Kidney (tissue), 14 donors: Measurements from ENCODE around the gene HCRT. TPM values are rescaled to one million over a fixed set of nuclear protein-coding genes. Genes with fewer than 3 reads are reported as not detected.

Experiments used
- DNase-seq, 5 donors: peaks; one replicate each; pipeline ENCODE4 v3.0.0-alpha.2; 2013 to 2020
- FAIRE-seq: peaks from 2 replicates; lab custom pipeline; 2012; peaks lifted over from hg19 to GRCh38; lab: Jason Lieb, UNC
- H3K27ac ChIP-seq, 2 donors: one replicate each; pipeline ENCODE4 v1.7.0; 2013; ENCODE audit warnings: low read depth in 2 of 2, low read length in 2 of 2, inconsistent platforms in 1 of 2
- H3K27me3 ChIP-seq: one replicate; pipeline ENCODE4 v1.7.1; 2013; ENCODE audit warnings: low read length, inconsistent platforms; ENCODE audit not compliant: control insufficient read depth, insufficient read depth
- H3K36me3 ChIP-seq, 3 donors: one replicate each; pipeline versions ENCODE4 v1.7.0 to v1.7.1; 2013; ENCODE audit warnings: low read length in 3 of 3, control low read depth in 1 of 3, inconsistent platforms in 1 of 3; ENCODE audit not compliant: insufficient read depth in 3 of 3, control insufficient read depth in 2 of 3
- H3K4me1 ChIP-seq, 3 donors: one replicate each; pipeline versions ENCODE4 v1.7.0 to v1.7.1; 2013; ENCODE audit warnings: low read length in 3 of 3, inconsistent platforms in 1 of 3, low read depth in 1 of 3; ENCODE audit not compliant: control insufficient read depth in 2 of 3, insufficient read depth in 2 of 3
- H3K4me3 ChIP-seq, 3 donors: one replicate each; pipeline versions ENCODE4 v1.7.0 to v1.8.1; 2013; ENCODE audit warnings: low read length in 3 of 3, control low read depth in 1 of 3, inconsistent platforms in 1 of 3
- H3K9ac ChIP-seq, 3 donors: one replicate each; pipeline versions ENCODE4 v1.7.0 to v1.7.1; 2013; ENCODE audit warnings: low read length in 3 of 3, control low read depth in 1 of 3, inconsistent platforms in 1 of 3
- H3K9me3 ChIP-seq, 3 donors: one replicate each; pipeline versions ENCODE4 v1.7.0 to v1.7.1; 2013; ENCODE audit warnings: low read length in 3 of 3, control low read depth in 1 of 3, inconsistent platforms in 1 of 3; ENCODE audit not compliant: control insufficient read depth in 2 of 3, insufficient read depth in 1 of 3
- CTCF ChIP-seq: IDR thresholded peaks from 3 replicates; pipeline ENCODE4 v1.5.1; 2012; ENCODE audit warnings: mild to moderate bottlenecking, moderate library complexity, borderline replicate concordance; ENCODE audit not compliant: insufficient read depth; ENCODE audit errors: extremely low read depth
- intact Hi-C: fragments of 100-400 bp; cut with DNase I; formaldehyde crosslinking; loops from one replicate; pipeline ENCODE4 v1.11.1; 2022
- polyA plus RNA-seq: library from polyadenylated mRNA; stranded (reverse); fragments of 350-450 nt; fragmentation: Illumina TruSeq; extraction: RNeasy Lipid Tissue Mini Kit (QIAGEN cat#74804); gene quantifications from one replicate; pipeline ENCODE4 v1.2.3, GENCODE V29; 2014; ENCODE audit warnings: low read depth, low replicate concordance; ENCODE audit not compliant: insufficient read depth
- total RNA-seq: library from RNA; stranded (reverse); fragmentation: NEBNext Ultra II Directional; extraction: Animal tissue kit (Norgen Biotek cat#: 25700); gene quantifications from one replicate; pipeline ENCODE4 v1.2.1, GENCODE V29; 2021
- donor health status: control.
- donor health status: control.
- donor health status: control.
- donor health status: control.
- donor health status: control.
- donor health status: DM: yes; HTN: yes; CAD: no.
- donor health status: Normal renal cell carcinoma (clear cell type).

The HCRT gene
- total and polyA plus RNA-seq, 2 donors from 2014 or later, result not detected

GRCh38 chr17:42197564-42198156 lies 12.4 kb upstream of the HCRT start:
- H3K27ac ChIP-seq, result no peak overlapping the region
- H3K27me3 ChIP-seq, result no peaks in the 10 kb centered on the region
- no peak for FAIRE-seq
- H3K4me1 ChIP-seq, result peaks cover 0 to 28% (median 26%) of the 10 kb centered on the region in 3 donors
- no peak for TF ChIP-seq CTCF
- H3K9me3 ChIP-seq, result no peaks in the 10 kb centered on the region
- no peak overlapping the region for H3K9ac ChIP-seq
- no peak for DNase-seq
- H3K4me3 ChIP-seq, result no peak overlapping the region
- intact Hi-C loops, result no loop called here
- peaks cover 0 to 4% (median 0%) of the 10 kb centered on the region in 3 donors for H3K36me3 ChIP-seq

- Histone ChIP-seq H3K27me3 (no peaks in the 10 kb centered on the region), H3K9me3 (no peaks in the 10 kb centered on the region), H3K36me3 (no peaks in the 10 kb centered on the region), H3K9ac (peak within 1 kb of the TSS; percentile 66 to 96 (median 94)), H3K4me1 (peaks cover 0 to 13% (median 10%) of the 10 kb centered on the region in 3 donors), H3K4me3 (peak within 1 kb of the TSS; percentile 89 to 97 (median 94)), H3K27ac (peak within 1 kb of the TSS; percentile 69 to 81)
- DNase-seq, result peak; percentile 88 to 95 (median 91)
- peak; percentile 28 for TF ChIP-seq CTCF
- intact Hi-C loops, result no loop called here
- FAIRE-seq, result no peak
Measured at GRCh38 chr17:42193969-42194899, 9.0 kb upstream of the HCRT start, which contains the start of gene GHDC. Gene GHDC, minus strand, starts transcription at chr17:42194494. Its CDS starts 913 bp downstream, at chr17:42193581.

- intact Hi-C loops, result no loop called here
- no peak overlapping the region for H3K27ac ChIP-seq
- TF ChIP-seq CTCF, result no peak
- DNase-seq (peak in 1 of 5 donors; percentile 67), FAIRE-seq (no peak)
- peak overlapping the region; percentile 89 to 97 (median 94) for H3K4me3 ChIP-seq
- peak overlapping the region; percentile 66 to 96 (median 94) for H3K9ac ChIP-seq
- no peaks in the 10 kb centered on the region for H3K27me3 ChIP-seq
- no peaks in the 10 kb centered on the region for H3K9me3 ChIP-seq
- no peaks in the 10 kb centered on the region for H3K36me3 ChIP-seq
- H3K4me1 ChIP-seq, result peaks cover 0 to 13% (median 10%) of the 10 kb centered on the region in 3 donors
Measured at GRCh38 chr17:42193216-42193968, 8.1 kb upstream of the HCRT start.
